ENCODE results near the gene CLDN3.
"Not testable (repeated sequence)": the region's sequence is repeated elsewhere in the genome, so short reads cannot be mapped to it uniquely, and the experiment has no call there.

CLDN3 gene

DNA sequence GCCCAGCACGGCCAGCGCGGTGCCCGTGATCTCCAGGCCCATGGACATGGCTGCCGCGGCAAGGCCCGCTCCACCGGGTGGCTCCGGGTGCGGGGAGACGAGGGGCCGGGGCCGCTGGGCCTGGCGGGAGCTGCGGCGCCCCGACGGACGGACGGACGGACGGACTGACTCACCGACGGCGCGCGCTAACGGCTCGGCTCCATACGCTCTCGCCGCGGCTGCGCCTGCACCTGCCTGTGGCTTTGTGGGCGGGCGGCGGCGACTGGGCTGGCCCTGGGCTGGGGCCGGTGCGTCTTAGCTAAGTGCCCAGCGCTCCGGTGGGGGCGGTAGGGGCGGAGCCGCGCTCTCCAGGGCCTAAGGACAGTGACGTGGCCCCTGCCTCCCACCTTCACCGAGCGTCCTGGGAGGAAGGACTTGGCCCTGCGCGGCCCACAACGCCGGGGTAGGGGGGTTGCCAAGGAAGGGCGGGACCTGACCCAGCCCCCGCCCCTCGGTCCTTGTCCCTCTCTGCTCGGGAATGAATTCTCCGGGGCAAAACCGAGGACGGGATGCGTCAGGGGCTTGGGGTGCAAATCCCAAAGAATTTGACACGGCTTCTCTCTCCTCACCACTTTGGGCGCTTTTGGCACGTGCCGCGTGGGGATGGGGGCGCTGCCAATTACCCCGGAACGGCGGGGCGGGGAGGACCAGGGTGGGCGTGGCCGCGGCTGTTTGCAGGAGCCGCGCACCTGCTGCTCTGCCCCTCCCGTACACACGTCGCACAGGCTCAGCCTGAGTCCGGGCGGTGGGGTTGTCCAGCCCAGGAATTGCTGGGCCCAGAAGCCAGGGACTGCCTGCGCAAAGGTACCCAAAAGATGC, at the start of gene CLDN3:
Gene CLDN3, minus strand, starts transcription at position 269 of the 858 bp plus-strand sequence. Its CDS starts 221 bp downstream, at position 48.
- peak; percentile 50 for DNase-seq (ENCODE audit: low spot score)

- no peak for DNase-seq (ENCODE audit: low spot score)
Measured at GRCh38 chr7:73817121-73817520, 47.1 kb upstream of the CLDN3 start.

DNA sequence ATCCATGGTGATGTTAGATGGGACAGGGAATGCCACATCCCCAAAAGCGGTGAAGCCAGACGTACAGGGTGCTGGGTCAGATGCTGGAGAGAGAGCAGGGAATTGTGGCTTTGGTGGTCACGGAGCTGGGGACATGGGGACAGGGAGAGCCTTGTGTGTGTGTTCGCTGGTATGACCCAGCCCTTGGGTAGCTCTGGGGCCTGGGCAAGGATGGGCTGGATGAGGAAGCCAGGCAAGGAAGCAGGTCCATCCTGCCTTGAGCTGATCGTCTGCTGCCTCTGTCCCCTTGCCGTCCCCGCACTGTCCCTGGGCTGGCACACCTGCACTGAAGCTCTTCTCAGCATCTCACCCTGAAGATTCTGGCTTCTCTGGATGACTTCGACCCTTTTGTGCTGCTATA, 45.4 kb upstream of the CLDN3 start:
- no peak for DNase-seq (ENCODE audit: low spot score)

DNA sequence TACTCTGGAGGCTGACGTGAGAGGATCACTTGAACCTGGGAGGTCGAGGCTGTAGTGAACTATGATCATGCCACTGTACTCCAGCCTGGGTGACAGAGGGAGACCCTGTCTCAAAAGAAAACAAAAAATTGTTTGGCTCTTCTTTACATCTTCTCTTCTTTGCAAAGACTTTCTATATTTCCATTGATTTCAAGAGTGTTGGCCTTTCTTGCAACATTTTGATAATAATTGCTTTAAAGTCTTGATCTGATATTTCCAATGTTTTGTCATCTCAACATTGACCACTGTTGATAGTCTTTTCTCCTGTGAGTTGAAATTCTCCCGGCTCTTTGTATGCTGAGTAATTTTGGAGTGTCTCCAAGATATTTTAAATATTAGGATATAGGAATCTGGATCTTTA, 42.9 kb upstream of the CLDN3 start:
- no peak for DNase-seq (ENCODE audit: low spot score)

GRCh38 chr7:73811760-73812168, 41.7 kb upstream of the CLDN3 start:
- DNase-seq (ENCODE audit: low spot score), result peak; percentile 47

DNA sequence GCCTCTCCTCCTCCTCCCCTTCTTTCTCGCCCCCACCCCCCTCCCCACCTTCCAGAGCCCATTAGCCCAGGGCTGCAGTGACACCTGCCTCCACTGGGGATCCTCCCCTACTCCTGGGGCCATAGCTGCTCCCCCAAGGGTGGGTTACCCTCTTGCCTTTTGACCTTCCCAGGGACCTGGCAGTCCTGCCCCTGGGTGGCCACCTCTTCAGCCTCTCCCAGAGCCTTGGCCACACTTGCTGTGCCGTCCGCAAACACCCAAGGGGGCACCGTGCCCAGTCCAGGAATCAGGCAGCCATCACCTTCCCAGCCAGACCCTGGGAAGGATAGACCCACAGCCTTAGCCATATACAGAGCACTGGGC, 40.9 kb upstream of the CLDN3 start:
- DNase-seq (ENCODE audit: low spot score), result no peak

DNA sequence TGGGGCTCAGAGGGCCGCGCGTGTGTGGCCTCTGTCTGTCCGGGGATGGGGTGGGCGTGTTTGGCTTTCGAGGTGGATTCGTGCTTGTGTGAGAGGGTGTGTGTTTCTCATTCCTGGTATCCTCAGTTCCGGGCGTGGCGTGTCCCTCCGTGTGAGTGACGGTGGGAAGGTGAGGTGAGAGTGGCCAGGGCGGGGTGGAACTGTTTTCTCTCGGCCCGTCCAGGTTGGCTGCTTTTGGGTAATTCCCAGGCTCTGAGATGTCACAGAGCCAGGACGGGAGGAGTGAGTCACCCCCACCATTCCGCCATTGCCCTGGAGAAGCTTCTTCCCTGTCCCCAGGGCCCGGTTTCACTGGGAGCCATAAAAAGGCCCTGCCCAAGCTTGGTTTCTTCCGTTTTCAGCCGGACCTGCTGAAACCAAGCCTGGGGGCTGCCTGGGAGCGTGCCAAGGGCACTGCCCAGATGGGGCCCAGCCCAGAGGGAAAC, 39.4 kb upstream of the CLDN3 start:
- no peak for DNase-seq (ENCODE audit: low spot score)

DNA sequence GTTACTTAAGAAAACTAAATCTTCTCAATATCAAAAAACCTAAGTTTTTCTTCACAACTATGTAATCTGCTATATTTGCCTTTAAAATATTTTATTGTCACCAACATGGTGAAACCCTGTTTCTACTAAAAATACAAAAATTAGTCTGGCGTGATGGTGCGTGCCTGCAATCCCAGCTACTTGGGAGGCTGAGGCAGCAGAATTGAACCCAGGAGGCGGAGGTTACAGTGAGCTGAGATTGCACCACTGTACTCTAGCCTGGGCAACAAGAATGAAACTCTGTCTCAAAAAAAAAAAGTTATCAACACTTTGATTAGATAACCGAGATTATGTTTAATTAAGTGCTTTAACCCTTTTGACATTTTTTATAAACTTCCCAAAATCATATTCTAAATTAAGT, 32.4 kb upstream of the CLDN3 start:
- DNase-seq (ENCODE audit: low spot score), result no peak

- DNase-seq (ENCODE audit: low spot score), result no peak
Measured at GRCh38 chr7:73801577-73801976, 31.5 kb upstream of the CLDN3 start.

DNA sequence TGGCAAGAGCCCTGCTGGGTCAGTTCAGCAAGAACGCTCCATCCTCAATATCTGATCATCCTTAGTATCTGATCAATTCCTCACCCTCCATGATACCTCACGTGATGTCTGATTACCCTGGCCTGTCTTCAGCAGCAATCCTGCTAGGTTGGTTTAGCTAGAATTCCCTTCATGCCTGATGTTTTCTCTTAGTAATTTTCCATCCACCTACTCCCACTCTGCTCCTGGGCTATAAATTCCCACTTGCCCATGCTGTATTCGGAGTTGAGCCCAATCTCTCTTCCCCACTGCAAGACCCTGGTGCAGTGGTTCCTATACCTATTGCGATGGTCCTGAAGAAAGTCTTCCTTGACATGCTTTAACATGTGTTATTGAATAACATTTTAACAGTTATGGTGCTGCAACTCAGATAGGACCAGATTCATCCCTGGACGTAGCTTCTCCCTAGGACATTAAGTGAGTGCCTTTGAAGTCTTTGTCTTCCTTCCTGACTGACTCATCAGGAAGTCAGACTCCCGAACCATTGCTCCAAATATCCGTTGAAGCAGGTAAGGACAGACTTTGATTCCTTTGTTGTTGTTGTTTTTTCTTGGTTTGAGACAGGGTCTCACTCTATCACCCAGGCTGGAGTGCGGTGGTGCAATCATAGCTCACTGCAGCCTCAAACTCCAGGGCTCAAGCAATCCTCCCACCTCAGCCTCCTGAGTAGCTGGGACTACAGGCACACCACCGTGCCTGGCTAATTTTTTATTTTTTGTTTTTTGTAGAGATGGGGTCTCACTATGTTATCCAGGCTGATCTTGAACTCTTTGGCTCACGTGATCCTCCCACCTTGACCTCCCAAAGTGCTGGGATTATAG, 29.4 kb upstream of the CLDN3 start:
- no peak for DNase-seq (ENCODE audit: low spot score)

GRCh38 chr7:73797176-73797575, 27.1 kb upstream of the CLDN3 start:
- not testable (repeated sequence) for DNase-seq (ENCODE audit: low spot score)

GRCh38 chr7:73796656-73797055, 26.6 kb upstream of the CLDN3 start:
- DNase-seq (ENCODE audit: low spot score), result not testable (repeated sequence)

- DNase-seq (ENCODE audit: low spot score), result not testable (repeated sequence)
Measured at GRCh38 chr7:73795188-73795587, 25.1 kb upstream of the CLDN3 start.

GRCh38 chr7:73791170-73791690, 21.2 kb upstream of the CLDN3 start:
- DNase-seq (ENCODE audit: low spot score), result not testable (repeated sequence)

GRCh38 chr7:73789051-73789450, 19.0 kb upstream of the CLDN3 start:
- no peak for DNase-seq (ENCODE audit: low spot score)

GRCh38 chr7:73787786-73788048, 17.6 kb upstream of the CLDN3 start:
- not testable (repeated sequence) for DNase-seq (ENCODE audit: low spot score)

DNA sequence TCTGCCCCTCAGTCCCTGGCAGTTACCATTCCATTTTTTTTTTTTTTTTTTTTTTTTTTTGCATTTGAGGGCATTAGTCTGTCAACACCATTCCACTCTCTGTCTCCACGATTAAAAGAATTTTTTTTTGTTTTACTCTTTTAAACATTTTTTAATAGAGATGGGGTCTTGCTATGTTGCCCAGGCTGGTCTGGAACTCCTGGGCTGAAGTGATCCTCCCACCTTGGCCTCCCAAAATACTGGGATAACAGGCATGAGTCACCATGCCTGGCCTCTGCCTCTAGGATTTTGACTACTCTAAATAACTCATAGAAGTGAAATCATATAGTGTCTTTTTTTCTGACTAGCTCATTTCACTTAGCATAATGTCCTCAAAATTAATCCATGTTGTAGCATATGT, 16.5 kb upstream of the CLDN3 start:
- DNase-seq (ENCODE audit: low spot score), result peak; percentile 8

DNA sequence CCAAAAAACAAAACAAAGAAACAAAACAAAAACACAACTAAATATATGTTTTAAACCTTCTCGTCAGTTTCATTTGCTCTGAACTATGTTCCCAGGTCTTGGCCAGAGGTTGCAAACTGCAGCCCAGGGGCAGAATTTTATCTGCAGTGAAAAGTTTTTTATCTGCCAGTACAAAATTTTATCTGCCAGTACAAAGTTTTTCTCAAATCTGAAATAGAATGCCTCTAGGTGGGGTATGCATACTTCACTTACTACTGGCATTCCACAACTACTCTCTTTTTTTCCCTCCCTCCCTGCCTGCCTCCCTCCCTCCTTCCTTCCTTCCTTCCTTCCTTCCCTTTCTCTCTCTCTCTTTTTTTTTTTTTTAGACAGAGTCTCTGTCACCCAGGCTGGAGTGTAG, 9.4 kb upstream of the CLDN3 start:
- DNase-seq (ENCODE audit: low spot score), result no peak

DNA sequence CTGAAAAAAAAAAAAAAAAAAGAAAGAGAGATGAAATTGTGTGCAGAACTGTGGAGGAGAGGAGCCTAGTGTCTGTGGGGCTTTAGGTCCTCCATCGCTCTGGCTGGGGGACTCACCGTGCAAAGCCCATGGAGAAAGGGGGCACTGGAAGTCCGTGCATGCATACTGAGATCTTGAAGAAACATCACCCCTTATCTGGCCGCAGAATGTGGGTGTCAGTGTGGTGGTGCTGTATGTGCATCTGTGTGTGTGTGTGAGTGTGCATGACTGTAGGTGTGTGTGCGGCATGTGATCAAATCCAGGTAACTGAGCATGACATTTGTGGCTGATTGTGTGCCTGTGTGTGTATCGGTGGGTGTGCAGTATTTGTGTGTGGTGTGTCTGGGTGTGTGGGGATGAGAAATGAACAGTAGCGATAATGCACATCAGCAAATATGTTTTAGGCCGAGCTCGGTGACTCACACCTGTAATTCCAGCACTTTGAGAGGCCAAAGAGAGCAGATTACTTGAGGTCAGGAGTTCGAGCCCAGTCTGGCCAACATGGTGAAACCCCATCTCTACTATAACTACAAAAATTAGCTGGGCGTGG, 8.8 kb upstream of the CLDN3 start:
- no peak for DNase-seq (ENCODE audit: low spot score)

DNA sequence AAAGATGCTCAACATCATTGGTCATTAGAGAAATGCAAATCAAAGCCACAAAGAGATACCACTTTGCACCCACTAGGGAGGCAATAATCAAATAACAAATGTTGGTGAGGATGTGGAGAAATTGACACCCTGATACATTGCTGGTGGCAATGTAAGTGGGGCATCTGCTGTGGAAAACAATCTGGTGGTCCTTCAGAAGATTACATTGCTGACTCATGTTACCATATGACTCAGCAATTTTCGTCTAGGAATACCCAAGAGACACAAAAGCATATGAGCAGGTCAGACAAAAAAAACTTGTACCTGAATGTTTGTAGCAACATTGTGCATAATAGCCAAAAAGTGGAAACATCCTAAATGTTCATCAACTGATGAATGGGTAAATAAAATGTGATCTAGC, 4.9 kb upstream of the CLDN3 start:
- no peak for DNase-seq (ENCODE audit: low spot score)

DNA sequence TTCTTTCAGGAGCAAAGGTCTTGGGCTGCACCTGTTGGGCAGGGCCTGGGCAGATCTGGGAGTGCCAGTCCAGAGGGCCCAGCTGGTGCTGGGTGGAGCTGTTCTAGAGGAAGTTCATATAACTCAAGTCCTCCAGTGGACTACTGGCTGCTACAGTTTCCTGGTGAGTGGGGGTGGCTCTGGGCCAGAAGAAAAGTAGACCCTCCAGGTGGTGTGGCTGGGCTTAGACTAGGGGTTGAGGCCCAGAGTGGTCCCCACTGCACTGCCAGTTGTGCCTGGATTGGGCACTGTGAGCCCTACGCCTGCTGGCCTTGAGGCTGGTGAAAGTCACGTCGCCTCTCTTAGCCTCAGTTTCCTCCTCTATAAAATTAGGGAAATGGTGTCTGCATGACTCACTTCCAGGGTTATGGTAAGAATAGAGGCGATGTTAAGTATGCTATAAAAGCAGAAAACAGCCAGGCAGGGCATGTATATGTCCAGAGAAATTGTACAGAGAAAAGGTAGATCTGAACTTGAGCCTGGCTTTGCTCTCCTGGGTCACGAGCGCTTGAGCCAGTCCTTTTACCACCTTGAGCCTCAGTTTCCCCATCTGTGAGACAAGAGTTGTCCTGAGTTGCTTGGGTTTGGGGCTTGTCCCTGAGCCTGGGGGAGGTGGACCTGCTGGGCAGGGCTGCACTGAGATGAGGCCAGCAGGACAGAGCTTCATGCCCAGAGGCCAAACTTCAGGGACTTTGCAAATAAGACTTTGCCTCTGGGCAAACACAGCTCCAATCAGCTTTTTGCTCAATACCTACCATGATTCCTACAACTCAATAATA, 3.8 kb upstream of the CLDN3 start:
- no peak for DNase-seq (ENCODE audit: low spot score)

All from RKO (cell line).